ENCODE data around the gene ZNF267. TPM values are rescaled to one million over a fixed set of nuclear protein-coding genes. Genes with fewer than 3 reads are reported as not detected.
A peak's percentile ranks its signal among the peaks of the same experiment; 100 is the strongest.

The ZNF267 gene
- total RNA-seq, 4 donors from 2014 or later = 6.1 to 9.1 (median 7.4) TPM

DNA sequence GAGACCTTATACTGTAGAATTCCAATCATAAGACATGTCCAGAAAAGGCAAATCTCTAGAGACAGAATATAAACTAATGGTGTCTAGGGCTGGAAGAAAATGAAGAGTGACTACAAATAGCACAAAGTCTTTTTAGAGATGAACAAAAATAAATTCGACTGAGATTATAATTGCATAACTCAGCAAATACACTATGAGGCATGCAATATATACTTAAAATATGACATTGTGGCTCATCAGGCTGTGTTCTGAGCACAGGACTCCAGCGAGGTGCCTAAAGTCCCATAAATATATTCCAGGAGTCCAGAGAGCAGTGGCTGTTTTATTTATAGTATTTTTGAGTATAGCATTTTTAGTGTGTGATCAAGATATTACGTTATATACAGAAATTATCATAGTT is 13.1 kb upstream of the ZNF267 start:
- no peaks in the 10 kb centered on the region for H3K9me3 ChIP-seq
- TF ChIP-seq POLR2AphosphoS5 (IDR thresholded peaks at IDR 0.05) (no peak), CTCF (IDR thresholded peaks at IDR 0.05) (no peak), POLR2A (IDR thresholded peaks at IDR 0.05; ENCODE audit: low read depth) (no peak), EP300 (IDR thresholded peaks at IDR 0.05) (no peak)
- H3K4me3 ChIP-seq = no peak overlapping the region
- DNase-seq (ENCODE audit: extremely low spot score) = no peak
- intact Hi-C loops (cut with DNase I) = loop anchor here (10.0 kb wide), 1 partner anchor 406 kb away; the partner anchor contains the start of gene ARMC5
- no peaks in the 10 kb centered on the region for H3K4me1 ChIP-seq
- no peak overlapping the region for H3K27ac ChIP-seq (replicated peaks in 1 of 4)
- 68% methylated on average over 3 of the region's 3 CpGs for WGBS
- H3K27me3 ChIP-seq = no peaks in the 10 kb centered on the region
- no peaks in the 10 kb centered on the region for H3K36me3 ChIP-seq

DNA sequence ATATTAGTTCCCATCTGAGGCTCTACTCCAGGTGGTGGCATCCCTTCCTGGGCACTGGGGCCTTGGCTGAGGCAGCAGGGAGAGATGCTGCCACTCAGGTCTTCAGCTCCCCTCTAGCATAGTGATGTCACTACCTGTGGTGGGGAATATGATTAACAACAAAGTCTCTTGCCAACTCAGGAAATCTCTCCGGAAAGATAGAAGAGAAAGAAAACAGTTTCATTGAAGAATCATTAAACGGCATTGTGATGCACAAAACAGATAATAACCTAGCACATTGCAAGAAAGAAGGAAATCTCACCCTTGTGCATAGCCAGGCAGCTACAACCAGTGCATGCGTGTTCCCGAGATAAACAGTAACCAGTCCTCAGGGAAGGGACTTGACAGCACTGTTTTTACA is 12.2 kb upstream of the ZNF267 start:
- no peaks in the 10 kb centered on the region for H3K4me1 ChIP-seq
- H3K9me3 ChIP-seq = no peaks in the 10 kb centered on the region
- no peak overlapping the region for H3K27ac ChIP-seq (replicated peaks in 1 of 4)
- TF ChIP-seq POLR2AphosphoS5 (IDR thresholded peaks at IDR 0.05) (no peak), CTCF (IDR thresholded peaks at IDR 0.05) (no peak), POLR2A (IDR thresholded peaks at IDR 0.05; ENCODE audit: low read depth) (no peak), EP300 (IDR thresholded peaks at IDR 0.05) (no peak)
- no peaks in the 10 kb centered on the region for H3K36me3 ChIP-seq
- H3K27me3 ChIP-seq = no peaks in the 10 kb centered on the region
- intact Hi-C loops (cut with DNase I) = loop anchor here (10.0 kb wide), 1 partner anchor 407 kb away; the partner anchor contains the start of gene ARMC5
- no peak for DNase-seq (ENCODE audit: extremely low spot score)
- WGBS = 73% methylated on average over 4 of the region's 4 CpGs
- no peak overlapping the region for H3K4me3 ChIP-seq

DNA sequence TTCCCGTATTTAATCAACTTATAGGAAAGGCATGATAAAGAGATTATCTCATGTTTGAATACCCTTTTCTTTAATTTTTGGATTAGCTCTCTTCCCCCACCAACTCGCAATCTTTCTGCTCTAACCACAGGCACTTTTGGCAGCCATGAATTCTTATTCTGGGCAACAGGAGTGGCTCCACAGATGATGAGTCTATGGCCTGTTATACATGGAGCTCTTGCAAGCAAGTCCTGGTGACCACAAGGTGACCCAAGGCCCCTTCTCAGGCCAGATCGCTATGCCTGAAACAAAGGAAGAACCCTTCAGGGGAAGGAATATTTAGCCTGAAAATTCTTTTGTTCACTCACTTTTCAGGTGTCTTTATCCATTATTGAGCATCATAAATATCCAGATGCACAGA is 10.8 kb upstream of the ZNF267 start:
- Histone ChIP-seq H3K27ac (replicated peaks in 1 of 4) (no peak overlapping the region), H3K36me3 (no peaks in the 10 kb centered on the region), H3K9me3 (no peaks in the 10 kb centered on the region), H3K27me3 (no peaks in the 10 kb centered on the region), H3K4me3 (no peak overlapping the region), H3K4me1 (no peaks in the 10 kb centered on the region)
- intact Hi-C loops (cut with DNase I) = loop anchor here (10.0 kb wide), 1 partner anchor 408 kb away; the partner anchor contains the start of gene ARMC5
- DNase-seq (ENCODE audit: extremely low spot score) = no peak
- TF ChIP-seq EP300 (IDR thresholded peaks at IDR 0.05) (no peak), CTCF (IDR thresholded peaks at IDR 0.05) (no peak), POLR2A (IDR thresholded peaks at IDR 0.05; ENCODE audit: low read depth) (no peak), POLR2AphosphoS5 (IDR thresholded peaks at IDR 0.05) (no peak)
- WGBS = 87% methylated on average over 3 of the region's 3 CpGs

GRCh38 chr16:31868164-31868563 is 5.4 kb upstream of the ZNF267 start:
- no peaks in the 10 kb centered on the region for H3K27me3 ChIP-seq
- intact Hi-C loops (cut with DNase I) = loop anchor here (5.0 to 10.0 kb wide), 2 partner anchors 413 to 881 kb away; partner anchors contain the start of genes ARMC5 and HSD3B7
- no peaks in the 10 kb centered on the region for H3K9me3 ChIP-seq
- TF ChIP-seq CTCF (IDR thresholded peaks at IDR 0.05) = no peak
- no peak for TF ChIP-seq POLR2AphosphoS5 (IDR thresholded peaks at IDR 0.05)
- TF ChIP-seq EP300 (IDR thresholded peaks at IDR 0.05) = no peak
- no peak overlapping the region for H3K4me3 ChIP-seq
- no peak overlapping the region for H3K27ac ChIP-seq (replicated peaks in 1 of 4)
- DNase-seq (ENCODE audit: extremely low spot score) = no peak
- H3K4me1 ChIP-seq = peaks cover 10 to 17% (median 13%) of the 10 kb centered on the region in 4 donors
- WGBS = 30% methylated on average over 3 of the region's 3 CpGs
- H3K36me3 ChIP-seq = no peaks in the 10 kb centered on the region

GRCh38 chr16:31868691-31869167 is 4.9 kb upstream of the ZNF267 start:
- Histone ChIP-seq H3K4me1 (peaks cover 12 to 20% (median 16%) of the 10 kb centered on the region in 4 donors), H3K36me3 (no peaks in the 10 kb centered on the region), H3K27me3 (no peaks in the 10 kb centered on the region), H3K27ac (replicated peaks in 1 of 4) (peak overlapping the region in 2 of 4 donors; percentile 5 to 48), H3K9me3 (no peaks in the 10 kb centered on the region), H3K4me3 (peak overlapping the region in 1 of 4 donors; percentile 37)
- 10% methylated on average over 8 of the region's 8 CpGs for WGBS
- intact Hi-C loops (cut with DNase I) = loop anchor here (5.0 to 10.0 kb wide), 2 partner anchors 414 to 881 kb away; partner anchors contain the start of genes ARMC5 and HSD3B7
- DNase-seq (ENCODE audit: extremely low spot score) = peak; percentile 96
- TF ChIP-seq CTCF (IDR thresholded peaks at IDR 0.05) (peak; percentile 86 to 89 (median 89)), POLR2A (IDR thresholded peaks at IDR 0.05; ENCODE audit: low read depth) (no peak), POLR2AphosphoS5 (IDR thresholded peaks at IDR 0.05) (peak in 1 of 2 donors; percentile 21), EP300 (IDR thresholded peaks at IDR 0.05) (no peak)
